Subcutaneous adipose tissue (tissue), 4 donors: Measurements from ENCODE around the gene MEIS2. TPM values are rescaled to one million over a fixed set of nuclear protein-coding genes. Genes with fewer than 3 reads are reported as not detected.

Experiments
- total RNA-seq, 4 donors: library from RNA; depleted of rRNA; stranded (reverse); fragments of >200 nt; gene quantifications; one replicate each; pipeline ENCODE4 v1.1.0, GENCODE V29; 2016
- TF ChIP-seq, protein P1 (sequence below): fragments of 450-650 bp; IDR thresholded peaks from one replicate; pipeline ENCODE4 v1.5.1; 2016; ENCODE audit warnings: low read depth, mild to moderate bottlenecking, control low read depth, antibody characterized with exemption, moderate library complexity

Gene MEIS2
- 10 to 100 TPM; 10.3 to 21.7 (median 14.9) TPM for total RNA-seq

DNA sequence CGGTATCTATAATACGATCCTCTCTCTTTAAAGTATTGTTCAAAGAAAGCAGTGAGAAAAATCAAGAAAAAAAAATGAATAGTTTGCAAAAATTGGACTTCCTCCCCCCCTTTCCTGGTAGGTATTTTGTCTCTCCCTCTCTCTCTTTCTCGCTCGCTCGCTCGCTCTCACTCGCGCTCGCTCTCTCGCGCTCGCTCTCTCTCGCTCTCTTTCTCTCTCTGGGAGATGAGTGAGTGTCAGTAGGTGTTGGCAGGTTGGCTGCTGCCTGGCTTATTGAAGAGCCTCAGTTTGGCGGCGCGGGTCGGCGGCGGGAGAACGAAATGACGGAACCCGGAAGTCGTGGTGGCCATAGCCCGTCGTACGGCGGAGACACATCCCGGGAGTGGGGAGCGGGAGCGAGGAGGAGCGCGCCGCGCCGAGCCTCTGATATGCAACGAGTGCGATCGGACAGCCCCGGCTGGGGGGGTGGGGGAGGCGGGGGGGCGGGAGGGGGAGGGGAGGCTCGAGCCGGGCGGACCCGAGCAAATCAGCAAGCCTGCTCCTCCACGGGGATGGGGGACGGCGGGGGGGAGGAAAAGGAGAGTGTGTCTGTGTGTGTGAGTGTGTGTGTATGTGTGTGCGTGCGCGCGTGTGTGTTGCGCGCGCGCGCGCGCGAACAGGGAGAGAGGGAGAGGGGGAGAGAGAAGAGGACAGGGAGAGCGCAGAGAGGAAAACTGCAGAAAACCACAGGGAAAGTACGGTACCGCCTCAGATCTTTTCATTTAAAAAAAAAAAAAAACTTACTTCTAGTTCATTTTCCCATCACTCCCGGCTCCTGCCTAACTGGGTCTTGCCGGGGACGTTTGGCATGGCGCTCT is at the start of gene MEIS2:
Gene MEIS2 (minus strand): TSS at position 441 of the 857 bp plus-strand sequence. CDS start 1,083 bp downstream, outside the sequence.
- TF ChIP-seq, protein P1, sequence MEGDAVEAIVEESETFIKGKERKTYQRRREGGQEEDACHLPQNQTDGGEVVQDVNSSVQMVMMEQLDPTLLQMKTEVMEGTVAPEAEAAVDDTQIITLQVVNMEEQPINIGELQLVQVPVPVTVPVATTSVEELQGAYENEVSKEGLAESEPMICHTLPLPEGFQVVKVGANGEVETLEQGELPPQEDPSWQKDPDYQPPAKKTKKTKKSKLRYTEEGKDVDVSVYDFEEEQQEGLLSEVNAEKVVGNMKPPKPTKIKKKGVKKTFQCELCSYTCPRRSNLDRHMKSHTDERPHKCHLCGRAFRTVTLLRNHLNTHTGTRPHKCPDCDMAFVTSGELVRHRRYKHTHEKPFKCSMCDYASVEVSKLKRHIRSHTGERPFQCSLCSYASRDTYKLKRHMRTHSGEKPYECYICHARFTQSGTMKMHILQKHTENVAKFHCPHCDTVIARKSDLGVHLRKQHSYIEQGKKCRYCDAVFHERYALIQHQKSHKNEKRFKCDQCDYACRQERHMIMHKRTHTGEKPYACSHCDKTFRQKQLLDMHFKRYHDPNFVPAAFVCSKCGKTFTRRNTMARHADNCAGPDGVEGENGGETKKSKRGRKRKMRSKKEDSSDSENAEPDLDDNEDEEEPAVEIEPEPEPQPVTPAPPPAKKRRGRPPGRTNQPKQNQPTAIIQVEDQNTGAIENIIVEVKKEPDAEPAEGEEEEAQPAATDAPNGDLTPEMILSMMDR = no peak

DNA sequence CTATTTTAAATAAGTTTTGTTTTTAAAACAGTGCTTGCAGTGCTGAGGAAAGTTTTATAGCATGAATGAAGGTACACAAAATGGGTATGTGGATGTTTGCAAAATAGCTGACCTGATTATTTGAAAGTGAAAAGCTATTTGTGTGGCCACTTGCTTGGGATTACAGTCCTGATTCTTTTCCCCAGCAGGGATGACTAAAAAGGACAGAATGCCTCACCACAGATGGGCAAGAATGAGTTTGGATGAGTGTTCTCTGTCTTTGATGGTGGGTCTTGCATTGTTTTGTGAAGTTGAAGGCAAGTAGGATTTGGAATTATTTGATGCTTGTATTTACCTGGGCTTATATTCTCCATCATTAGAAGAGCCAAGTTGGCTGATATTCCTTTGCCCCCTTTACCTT is 48.8 kb upstream of the MEIS2 start:
- TF ChIP-seq, protein P1 = no peak

DNA sequence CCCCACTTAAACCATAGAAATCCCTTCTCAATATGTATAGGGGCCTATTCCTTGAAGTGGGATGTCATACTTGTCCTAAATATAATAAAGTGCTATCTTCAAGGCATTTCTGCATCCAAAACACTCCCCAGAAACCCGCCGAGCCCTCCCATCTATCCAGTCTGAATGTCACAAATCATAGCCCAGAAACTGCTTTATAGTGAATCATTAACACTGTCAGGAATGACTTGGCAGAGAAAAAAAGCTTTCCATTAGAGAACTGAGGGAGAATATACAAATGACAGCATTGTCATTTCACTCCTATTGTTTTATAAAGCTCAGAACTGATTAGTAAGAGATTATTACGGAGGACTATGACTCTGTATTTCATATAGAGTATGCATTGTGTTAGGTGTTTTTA is 48.4 kb upstream of the MEIS2 start:
- TF ChIP-seq, protein P1 = no peak

DNA sequence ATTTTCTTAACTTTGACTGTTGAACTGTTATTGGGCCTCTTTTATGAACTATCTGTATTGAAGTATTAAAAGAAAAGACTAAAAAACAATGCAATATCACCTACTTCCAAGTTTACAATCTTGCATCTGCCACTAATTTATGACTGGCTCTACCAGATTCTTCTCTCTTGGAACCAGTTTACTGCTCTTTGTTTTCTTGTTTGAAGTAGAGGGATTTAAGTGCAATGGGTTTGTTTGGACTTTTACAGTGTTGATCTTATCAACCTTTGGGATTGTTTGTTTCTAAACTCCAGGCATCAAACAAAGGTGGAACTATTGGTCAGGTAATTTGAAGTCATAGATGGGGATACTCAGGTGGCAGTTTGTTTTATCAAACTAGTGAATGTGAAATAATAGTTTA is 43.0 kb upstream of the MEIS2 start:
- TF ChIP-seq, protein P1 = no peak

DNA sequence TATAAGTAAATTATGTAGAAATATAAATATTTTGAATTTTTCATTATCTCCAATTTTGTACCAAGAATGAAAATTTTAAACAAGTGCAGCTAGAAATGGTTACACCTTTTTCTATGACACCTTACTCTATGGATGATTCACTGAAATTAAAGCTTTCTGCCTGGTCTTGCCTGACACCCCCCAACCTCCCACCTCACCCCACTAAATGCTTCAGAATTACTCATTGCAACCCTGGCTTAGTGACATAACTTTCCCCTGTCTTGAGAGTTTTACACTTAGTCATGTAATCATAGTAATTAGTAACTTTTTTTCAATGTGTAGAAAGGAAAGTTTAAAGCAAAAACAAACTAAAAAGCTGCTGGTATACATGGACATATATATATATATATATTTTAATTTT is 42.0 kb upstream of the MEIS2 start:
- TF ChIP-seq, protein P1 = no peak

DNA sequence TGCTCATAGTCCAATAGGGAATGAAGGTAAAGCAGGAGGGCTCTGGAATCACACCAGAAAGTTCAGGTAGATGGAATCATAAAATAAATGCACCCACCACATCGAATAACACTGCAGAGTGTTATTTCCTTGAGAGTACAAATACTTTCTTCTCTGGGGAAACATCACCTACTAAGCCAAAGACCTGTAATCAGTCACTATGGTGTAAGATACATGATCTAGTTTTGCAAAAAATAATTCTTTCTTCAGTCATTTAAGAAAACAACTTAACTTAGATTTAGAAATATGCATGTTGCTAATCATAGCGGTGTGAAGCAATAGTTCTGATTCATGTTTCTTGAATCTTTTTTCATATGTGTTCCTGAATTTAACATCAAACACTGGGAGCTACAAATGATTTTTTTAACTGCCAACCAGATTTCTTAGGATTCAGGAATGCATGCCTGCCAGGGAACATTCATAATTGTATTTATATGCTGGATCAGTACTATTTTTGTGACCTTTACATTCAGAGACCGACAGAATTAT is 40.2 kb upstream of the MEIS2 start:
- TF ChIP-seq, protein P1 = no peak

DNA sequence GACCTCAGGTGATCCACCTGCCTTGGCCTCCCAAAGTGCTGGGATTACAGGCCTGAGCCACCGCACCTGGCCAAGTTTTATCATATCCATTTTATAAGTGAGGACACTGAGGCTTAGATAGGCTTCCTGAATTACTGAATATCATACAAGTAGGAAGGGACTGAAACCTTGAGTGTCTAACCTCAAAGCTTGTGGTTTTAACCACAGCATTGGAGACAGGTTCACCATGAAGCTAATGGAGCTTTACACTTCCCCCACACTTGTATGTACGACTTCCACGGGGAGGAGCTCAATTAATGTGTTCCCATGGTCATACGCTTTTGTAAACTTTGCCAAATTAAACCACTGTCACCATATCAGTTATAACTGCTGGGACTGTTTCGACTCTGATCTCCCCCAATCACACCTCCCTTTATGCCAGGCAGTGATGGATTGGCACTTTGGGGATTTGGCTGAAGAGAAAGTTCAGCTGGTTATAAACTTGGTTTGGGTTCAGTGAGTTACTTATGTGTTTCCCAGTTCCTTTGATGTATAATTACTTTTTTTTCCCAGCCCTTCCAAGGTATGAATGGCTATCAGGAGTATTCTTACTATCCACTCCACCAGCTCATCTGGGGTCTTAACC is 38.4 kb upstream of the MEIS2 start:
- TF ChIP-seq, protein P1 = no peak
